ENCODE results near the gene FMN1.

- TF ChIP-seq TAF1 (IDR thresholded peaks at IDR 0.05; ENCODE audit: low read depth) (no peak), EP300 (IDR thresholded peaks at IDR 0.05; ENCODE audit: borderline replicate concordance) (no peak), CREB1 (IDR thresholded peaks at IDR 0.05; ENCODE audit: low read depth) (no peak), USF1 (IDR thresholded peaks at IDR 0.05) (no peak), ZBTB7A (IDR thresholded peaks at IDR 0.05; ENCODE audit: low read depth) (no peak), NFIC (IDR thresholded peaks at IDR 0.05) (no peak), YY1 (IDR thresholded peaks at IDR 0.05; ENCODE audit: low read depth) (no peak), REST (IDR thresholded peaks at IDR 0.05; ENCODE audit: low read depth) (no peak), RAD21 (IDR thresholded peaks at IDR 0.05; ENCODE audit: low read depth) (no peak), FOXM1 (IDR thresholded peaks at IDR 0.05; ENCODE audit: borderline replicate concordance, low read depth) (no peak), CEBPB (IDR thresholded peaks at IDR 0.05) (no peak)
Observed at GRCh38 chr15:33171202-33171601, 23.3 kb downstream of the FMN1 start.

Measured in Ishikawa (cell line).